ENCODE results near the gene GRB14. TPM values are rescaled to one million over a fixed set of nuclear protein-coding genes. Genes with fewer than 3 reads are reported as not detected.

The GRB14 gene
- total and polyA plus RNA-seq, 2 of the 13 experiments (the other 11 are each of a cell fraction or from before 2014, with no cell fraction given), result 4.6 to 5.8 TPM

GRCh38 chr2:164570475-164570874 lies 50.8 kb downstream of the GRB14 start (continued):
- no peak for TF ChIP-seq SNAPC4 (CRISPR knock-in tag; IDR thresholded peaks at IDR 0.05)
- TF ChIP-seq PAWR (CRISPR knock-in tag; IDR thresholded peaks at IDR 0.05; ENCODE audit: borderline replicate concordance), result no peak
- TF ChIP-seq GATAD2A (CRISPR knock-in tag; IDR thresholded peaks at IDR 0.05), result peak; percentile 34; the same call in 1 of the 2 replicates

- Histone ChIP-seq H3K27me3 (ENCODE audit: control insufficient read depth in 1 of 2, insufficient read depth in 2 of 2, low read length in 2 of 2) (no peaks in the 10 kb centered on the region), H4K20me1 (ENCODE audit: insufficient read depth, low read length) (no peaks in the 10 kb centered on the region), H3K27ac (ENCODE audit: extremely low read length, insufficient read depth, low read length) (no peak overlapping the region), H2AFZ (ENCODE audit: low read length) (no peak overlapping the region), H3K4me3 (replicated peaks in 1 of 3; ENCODE audit: insufficient read depth in 1 of 3, low read depth in 2 of 3, low read length in 3 of 3) (no peak overlapping the region), H3K36me3 (replicated peaks in 1 of 2; ENCODE audit: control insufficient read depth in 1 of 2, insufficient read depth in 2 of 2, low read length in 2 of 2) (no peaks in the 10 kb centered on the region), H3K9me3 (ENCODE audit: low read length) (no peaks in the 10 kb centered on the region), H3K79me2 (ENCODE audit: insufficient read depth, low read length) (no peaks in the 10 kb centered on the region), H3K9ac (ENCODE audit: insufficient read depth, low read depth, low read length) (no peak overlapping the region), H3K4me2 (ENCODE audit: low read depth, low read length) (no peak overlapping the region), H3K4me1 (ENCODE audit: insufficient read depth, low read length) (peaks cover 50% of the 10 kb centered on the region)
- no TSS peak for BruUV-seq (replicated peaks)
- CTCF ChIA-PET (ENCODE audit: low intra/inter-chr PET ratio, low total read pairs), result no interaction called here
- DNase-seq (ENCODE audit: low spot score), result no peak
- ATAC-seq, result no peak
- in situ Hi-C loops (cut with HindIII; ENCODE audit: extremely low pct_ligation_motif_present, low pct_unique_long_range_greater_than_20kb) (loop anchor here (5.0 kb wide), 1 partner anchor 143 kb away; no protein-coding TSS in a partner anchor), intact Hi-C loops (cut with micrococcal nuclease; ENCODE audit: unreplicated experiment) (loop anchor here (10.0 kb wide), 1 partner anchor 345 kb away; no protein-coding TSS in a partner anchor)
- WGBS (ENCODE audit: low lambda C conversion rate), result 93% methylated on average over 4 of the region's 4 CpGs
- no peak for FAIRE-seq
- POLR2A ChIA-PET, result no interaction called here
- TF ChIP-seq SMAD3 (CRISPR knock-in tag; IDR thresholded peaks at IDR 0.05) (no peak), ZNF234 (CRISPR knock-in tag; conservative IDR thresholded peaks at IDR 0.05) (no peak), BRCA1 (CRISPR knock-in tag; IDR thresholded peaks at IDR 0.05) (no peak), ZNF629 (CRISPR knock-in tag; conservative IDR thresholded peaks at IDR 0.05) (no peak), MBD4 (IDR thresholded peaks at IDR 0.05; ENCODE audit: borderline replicate concordance, low read length) (no peak), POGK (CRISPR knock-in tag; conservative IDR thresholded peaks at IDR 0.05) (no peak), HMGXB4 (CRISPR knock-in tag; IDR thresholded peaks at IDR 0.05; ENCODE audit: borderline replicate concordance in 1 of 2, low read depth in 1 of 2) (no peak), ZNF557 (CRISPR knock-in tag; IDR thresholded peaks at IDR 0.05) (no peak), TAF15 (IDR thresholded peaks at IDR 0.05; ENCODE audit: low read depth, low read length, poor library complexity, severe bottlenecking) (no peak), CREB3 (CRISPR knock-in tag; IDR thresholded peaks at IDR 0.05) (no peak)
These were observed 51.9 kb downstream of the GRB14 start for GRCh38 chr2:164569378-164569777.
